Measurements from ENCODE around the gene PCDHB10.
"Not testable (repeated sequence)": the region's sequence is repeated elsewhere in the genome, so short reads cannot be mapped to it uniquely, and the experiment has no call there.

The PCDHB10 gene

DNA sequence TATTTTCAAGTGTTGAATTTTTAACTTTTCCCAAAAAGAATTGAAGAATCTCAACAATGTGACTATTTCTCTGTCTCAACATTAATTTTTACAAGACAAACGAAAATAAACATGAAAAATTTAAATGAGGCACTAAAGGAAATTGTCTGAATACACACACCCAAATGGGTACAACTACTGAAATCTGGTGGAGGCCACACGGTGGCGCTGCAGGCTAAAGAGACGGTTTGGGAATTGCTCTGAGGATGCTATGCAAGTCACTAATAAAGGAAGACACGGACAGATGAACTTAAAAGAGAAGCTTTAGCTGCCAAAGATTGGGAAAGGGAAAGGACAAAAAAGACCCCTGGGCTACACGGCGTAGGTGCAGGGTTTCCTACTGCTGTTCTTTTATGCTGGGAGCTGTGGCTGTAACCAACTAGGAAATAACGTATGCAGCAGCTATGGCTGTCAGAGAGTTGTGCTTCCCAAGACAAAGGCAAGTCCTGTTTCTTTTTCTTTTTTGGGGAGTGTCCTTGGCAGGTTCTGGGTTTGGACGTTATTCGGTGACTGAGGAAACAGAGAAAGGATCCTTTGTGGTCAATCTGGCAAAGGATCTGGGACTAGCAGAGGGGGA lies at the start of gene PCDHB10:
Gene PCDHB10, plus strand, starts transcription at position 244 of the 616 bp plus-strand sequence. Its CDS starts 200 bp downstream, at position 444.
- no peak for DNase-seq (ENCODE audit: low read depth)
- H3K4me3 ChIP-seq (ENCODE audit: low read depth, low read length), result no peak within 1 kb of the TSS
- peak; percentile 36 for TF ChIP-seq CTCF (IDR thresholded peaks at IDR 0.05; ENCODE audit: low read depth, low read length, missing control alignments)

- no peak for DNase-seq (ENCODE audit: low read depth)
- TF ChIP-seq CTCF (IDR thresholded peaks at IDR 0.05; ENCODE audit: low read depth, low read length, missing control alignments), result no peak
- no peak within 1 kb of the TSS for H3K4me3 ChIP-seq (ENCODE audit: low read depth, low read length)
These were observed 42.3 kb upstream of the PCDHB10 start, which contains the start of gene PCDHB6 for GRCh38 chr5:141149812-141150211. Gene PCDHB6 (plus strand): TSS chr5:141150057. CDS start chr5:141150258, 201 bp downstream.

- no peak for TF ChIP-seq CTCF (IDR thresholded peaks at IDR 0.05; ENCODE audit: low read depth, low read length, missing control alignments)
- DNase-seq (ENCODE audit: low read depth), result no peak
These were observed 41.7 kb upstream of the PCDHB10 start for GRCh38 chr5:141150224-141150992.

GRCh38 chr5:141150993-141151325 lies 41.2 kb upstream of the PCDHB10 start:
- DNase-seq (ENCODE audit: low read depth), result no peak
- H3K4me3 ChIP-seq (ENCODE audit: low read depth, low read length), result no peak overlapping the region
- TF ChIP-seq CTCF (IDR thresholded peaks at IDR 0.05; ENCODE audit: low read depth, low read length, missing control alignments), result no peak

More at GRCh38 chr5:141150224-141150992, 41.7 kb upstream of the PCDHB10 start:
- no peak overlapping the region for H3K4me3 ChIP-seq (ENCODE audit: low read depth, low read length)

- not testable (repeated sequence) for H3K4me3 ChIP-seq (ENCODE audit: low read depth, low read length); DNase-seq (ENCODE audit: low read depth)
These were observed 40.5 kb upstream of the PCDHB10 start for GRCh38 chr5:141151632-141152031.

DNA sequence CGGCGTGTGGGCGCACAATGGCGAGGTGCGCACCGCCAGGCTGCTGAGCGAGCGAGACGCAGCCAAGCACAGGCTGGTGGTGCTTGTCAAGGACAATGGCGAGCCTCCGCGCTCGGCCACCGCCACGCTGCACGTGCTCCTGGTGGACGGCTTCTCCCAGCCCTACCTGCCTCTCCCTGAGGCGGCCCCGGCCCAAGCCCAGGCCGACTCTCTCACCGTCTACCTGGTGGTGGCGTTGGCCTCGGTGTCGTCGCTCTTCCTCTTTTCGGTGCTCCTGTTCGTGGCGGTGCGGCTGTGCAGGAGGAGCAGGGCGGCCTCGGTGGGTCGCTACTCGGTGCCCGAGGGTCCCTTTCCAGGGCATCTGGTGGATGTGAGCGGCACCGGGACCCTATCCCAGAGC lies 40.1 kb upstream of the PCDHB10 start:
- not testable (repeated sequence) for DNase-seq (ENCODE audit: low read depth); H3K4me3 ChIP-seq (ENCODE audit: low read depth, low read length)

DNA sequence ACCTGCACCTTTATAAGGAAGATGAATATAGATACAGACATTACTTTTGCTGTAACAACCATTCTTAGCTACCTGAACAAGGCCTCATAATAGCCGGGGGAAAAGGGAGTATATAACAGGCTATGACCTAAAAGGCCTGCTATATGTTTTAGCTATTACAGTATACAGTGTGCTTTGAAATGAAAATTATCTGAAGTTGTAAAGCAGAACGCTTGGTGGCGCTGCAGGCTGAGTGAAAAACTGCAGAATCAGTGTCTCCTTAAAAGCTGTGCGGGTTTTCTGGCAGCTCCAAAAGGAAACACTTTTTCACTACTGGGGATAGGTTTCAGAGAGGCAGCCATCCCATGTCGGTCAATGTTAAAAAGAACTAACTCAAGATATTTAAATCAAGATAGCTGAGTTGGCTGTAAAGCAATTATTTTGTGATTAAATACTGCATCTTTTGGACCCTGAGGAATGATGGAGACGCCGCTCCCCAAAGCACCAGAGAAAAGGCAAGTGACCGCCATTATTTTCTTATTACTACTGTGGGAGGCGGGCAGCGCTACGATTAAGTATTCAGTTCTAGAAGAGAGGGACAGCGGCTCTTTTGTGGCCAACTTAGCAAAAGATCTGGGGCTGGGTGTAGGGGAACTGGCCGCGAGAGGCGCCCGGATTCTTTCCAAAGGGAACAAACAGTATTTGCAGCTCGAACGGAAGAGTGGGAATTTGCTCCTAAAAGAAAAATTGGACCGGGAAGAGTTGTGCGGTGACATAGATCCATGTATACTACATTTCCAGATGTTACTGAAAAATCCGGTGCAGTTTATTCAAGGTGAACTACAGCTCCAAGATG lies 36.4 kb upstream of the PCDHB10 start:
- no peak for DNase-seq (ENCODE audit: low read depth)
- H3K4me3 ChIP-seq (ENCODE audit: low read depth, low read length), result no peak overlapping the region
- TF ChIP-seq CTCF (IDR thresholded peaks at IDR 0.05; ENCODE audit: low read depth, low read length, missing control alignments), result peak; percentile 1

GRCh38 chr5:141157356-141157755 lies 34.8 kb upstream of the PCDHB10 start:
- not testable (repeated sequence) for DNase-seq (ENCODE audit: low read depth); H3K4me3 ChIP-seq (ENCODE audit: low read depth, low read length)

GRCh38 chr5:141157901-141158300 lies 34.3 kb upstream of the PCDHB10 start:
- DNase-seq (ENCODE audit: low read depth); H3K4me3 ChIP-seq (ENCODE audit: low read depth, low read length): not testable (repeated sequence)

Data from GM12864 (cell line).